ENCODE measurements around the gene SH3BP2.
A peak's percentile ranks its signal among the peaks of the same experiment; 100 is the strongest.

Gene SH3BP2

DNA sequence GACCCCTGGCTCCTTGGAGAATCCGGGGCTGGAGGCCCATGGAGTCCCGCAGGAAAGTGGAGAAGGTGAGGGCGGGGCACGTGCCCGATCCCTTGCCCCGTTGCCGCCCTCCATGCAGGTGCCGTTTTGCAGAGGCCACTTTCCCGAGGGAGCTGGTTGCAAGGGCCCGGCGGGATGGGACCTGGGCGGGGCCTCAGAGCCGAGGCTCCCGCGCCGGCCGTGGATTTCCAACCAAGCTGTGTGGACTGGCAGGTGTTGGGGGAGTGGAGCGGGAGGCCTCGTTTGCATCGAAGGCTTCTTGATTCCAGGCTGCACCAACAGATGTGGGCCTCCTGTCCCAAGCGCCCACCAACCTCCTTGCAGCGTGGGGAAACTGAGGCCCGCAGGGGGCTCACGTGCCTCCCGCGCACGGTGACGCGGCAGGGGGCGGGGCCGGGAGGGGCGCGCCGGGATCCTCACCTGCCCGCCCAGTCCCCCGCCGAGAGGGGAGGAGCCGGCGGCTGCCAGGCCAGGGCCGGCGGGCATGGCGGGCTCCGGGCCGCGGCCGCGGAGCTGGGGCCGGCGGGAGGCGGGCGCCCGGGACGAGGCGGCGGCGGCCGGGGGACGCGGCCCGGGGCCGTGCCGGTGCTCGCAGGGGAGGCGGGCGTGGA lies 24.9 kb downstream of the SH3BP2 start:
- TF ChIP-seq SPI1 (IDR thresholded peaks at IDR 0.05; ENCODE audit: low read depth, low read length) (no peak), POLR2AphosphoS5 (IDR thresholded peaks at IDR 0.05; ENCODE audit: low read depth, low read length) (no peak), TAF1 (IDR thresholded peaks at IDR 0.05; ENCODE audit: low read depth, low read length) (no peak), PAX5 (IDR thresholded peaks at IDR 0.05; ENCODE audit: insufficient read depth, low read length, severe bottlenecking) (no peak), POU2F2 (IDR thresholded peaks at IDR 0.05; ENCODE audit: low read depth, low read length) (no peak), POLR2A (IDR thresholded peaks at IDR 0.05; ENCODE audit: low read depth, low read length) (no peak)
- DNase-seq (ENCODE audit: insufficient read length, low spot score): peak; percentile 78

DNA sequence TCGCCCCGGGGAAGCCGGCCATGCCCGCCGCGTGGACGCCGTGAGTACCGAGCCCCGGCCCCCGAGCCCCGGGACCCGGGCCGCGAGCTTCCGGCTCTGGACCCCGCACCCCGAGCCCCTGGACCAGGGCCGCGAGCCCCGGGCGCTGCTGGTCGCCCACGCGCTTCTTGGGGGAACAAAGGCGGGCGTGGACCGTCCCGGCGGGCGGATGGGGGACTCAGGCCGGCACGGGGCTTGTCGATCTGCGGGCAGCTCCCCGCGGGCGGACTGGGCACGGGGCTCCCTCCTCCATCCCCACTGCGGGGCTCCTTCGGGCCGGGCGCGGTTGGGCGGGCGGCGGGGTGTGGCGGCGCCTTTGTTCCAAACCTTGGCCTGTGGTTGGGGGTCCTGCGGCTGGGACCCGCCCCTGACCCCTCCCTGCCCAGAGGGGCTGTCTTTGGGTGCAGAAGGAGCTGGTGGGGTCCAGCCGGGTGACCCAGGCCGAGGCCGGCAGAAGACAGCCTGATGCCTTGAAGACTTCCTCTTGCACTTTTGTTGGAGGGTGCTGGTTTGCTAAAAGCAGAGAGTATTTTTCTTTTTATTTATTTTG lies 25.6 kb downstream of the SH3BP2 start:
- no peak for TF ChIP-seq TAF1 (IDR thresholded peaks at IDR 0.05; ENCODE audit: low read depth, low read length)
- TF ChIP-seq SPI1 (IDR thresholded peaks at IDR 0.05; ENCODE audit: low read depth, low read length): peak; percentile 16; the same call in 1 of the 2 replicates
- DNase-seq (ENCODE audit: insufficient read length, low spot score) (no peak), FAIRE-seq (no peak)

More for the DNA sequence above, 24.9 kb downstream of the SH3BP2 start:
- peak; percentile 72 for FAIRE-seq

DNA sequence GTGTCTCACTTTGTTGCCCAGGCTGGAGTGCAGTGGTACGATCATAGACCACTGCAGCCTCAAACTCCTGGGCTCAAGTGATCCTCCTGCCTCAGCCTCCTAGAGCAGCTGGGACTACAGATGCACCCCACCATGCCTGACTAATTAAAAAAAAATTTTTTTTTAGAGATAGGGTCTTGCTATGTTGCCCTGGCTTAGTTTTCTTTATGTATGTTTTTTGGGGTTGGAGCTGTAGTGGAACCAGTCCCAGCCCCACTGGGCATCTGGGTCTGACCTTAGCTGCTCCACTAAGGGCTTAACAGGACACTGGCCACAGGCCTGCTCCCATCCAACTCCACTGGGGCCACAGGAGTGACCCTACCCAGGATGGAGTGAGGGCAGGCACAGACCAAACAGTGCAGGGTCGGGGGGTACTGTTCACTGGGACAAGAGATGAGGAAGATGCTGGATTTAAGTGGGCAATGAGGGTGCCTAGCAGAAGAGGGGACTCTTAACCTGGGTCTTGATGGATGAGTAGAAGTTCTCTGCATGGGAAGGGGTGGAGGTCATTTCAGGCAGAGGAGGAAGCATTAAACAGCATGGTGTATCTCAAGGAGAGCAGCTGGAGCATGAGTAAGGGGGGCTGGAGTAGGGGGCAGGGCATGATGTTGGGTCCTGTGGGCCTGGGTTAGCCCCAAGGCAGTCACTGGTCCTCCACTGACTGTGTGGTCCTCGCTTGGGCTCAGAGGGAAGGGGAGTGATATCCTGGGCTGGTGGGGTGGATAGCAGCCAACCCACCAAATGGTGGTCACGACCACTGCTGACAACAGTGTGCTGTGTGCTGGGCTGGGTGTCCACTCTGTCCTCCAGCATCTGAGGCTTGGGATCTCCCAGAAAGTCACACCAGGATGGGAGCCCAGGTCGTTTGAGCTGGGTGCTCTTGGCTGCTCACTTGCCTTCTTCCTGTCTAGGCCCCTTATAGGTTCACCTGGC lies 26.6 kb downstream of the SH3BP2 start:
- FAIRE-seq (peak; percentile 13), DNase-seq (ENCODE audit: insufficient read length, low spot score) (no peak)
- no peak for TF ChIP-seq POU2F2 (IDR thresholded peaks at IDR 0.05; ENCODE audit: low read depth, low read length)
- TF ChIP-seq TAF1 (IDR thresholded peaks at IDR 0.05; ENCODE audit: low read depth, low read length): no peak
- no peak for TF ChIP-seq PAX5 (IDR thresholded peaks at IDR 0.05; ENCODE audit: insufficient read depth, low read length, severe bottlenecking)
- TF ChIP-seq POLR2AphosphoS5 (IDR thresholded peaks at IDR 0.05; ENCODE audit: low read depth, low read length): no peak
- no peak for TF ChIP-seq SPI1 (IDR thresholded peaks at IDR 0.05; ENCODE audit: low read depth, low read length)
- TF ChIP-seq POLR2A (IDR thresholded peaks at IDR 0.05; ENCODE audit: low read depth, low read length): no peak

DNA sequence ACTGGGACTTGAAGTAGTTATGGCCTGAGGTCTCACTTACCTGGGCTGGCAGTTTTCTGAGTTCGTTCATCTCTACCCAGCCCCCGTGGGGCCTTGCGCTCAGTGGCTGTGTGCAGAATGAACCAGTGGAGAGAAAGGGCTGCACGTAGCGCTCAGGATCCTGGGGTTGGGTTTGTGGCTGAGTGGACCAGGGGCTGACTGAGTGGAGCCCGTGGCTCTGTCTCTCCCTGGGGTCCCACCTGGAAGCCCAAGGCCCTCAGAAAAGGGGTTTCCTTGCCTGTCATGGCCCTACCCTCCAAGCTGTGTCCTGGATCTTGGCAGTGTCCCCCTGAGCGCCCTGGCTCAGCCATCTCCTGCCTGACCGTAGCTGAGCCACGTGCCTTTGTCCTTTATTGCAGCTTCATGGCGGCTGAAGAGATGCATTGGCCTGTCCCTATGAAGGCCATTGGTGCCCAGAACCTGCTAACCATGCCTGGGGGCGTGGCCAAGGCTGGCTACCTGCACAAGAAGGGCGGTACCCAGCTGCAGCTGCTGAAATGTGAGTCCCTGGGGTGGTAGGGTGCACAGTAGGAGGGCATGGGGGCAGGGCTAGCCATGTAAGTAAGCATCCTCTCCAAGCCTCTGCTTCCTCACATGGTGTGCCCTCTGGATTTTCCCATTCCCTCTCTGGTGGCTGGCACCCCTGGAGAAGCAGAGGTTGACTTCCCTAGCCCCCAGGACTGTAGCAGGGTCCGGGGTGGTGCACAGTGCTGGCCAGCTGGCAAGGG lies 27.5 kb downstream of the SH3BP2 start:
- TF ChIP-seq POLR2AphosphoS5 (IDR thresholded peaks at IDR 0.05; ENCODE audit: low read depth, low read length): no peak
- TF ChIP-seq TAF1 (IDR thresholded peaks at IDR 0.05; ENCODE audit: low read depth, low read length): no peak
- no peak for TF ChIP-seq POU2F2 (IDR thresholded peaks at IDR 0.05; ENCODE audit: low read depth, low read length)
- no peak for TF ChIP-seq POLR2A (IDR thresholded peaks at IDR 0.05; ENCODE audit: low read depth, low read length)
- no peak for TF ChIP-seq SPI1 (IDR thresholded peaks at IDR 0.05; ENCODE audit: low read depth, low read length)
- no peak for TF ChIP-seq PAX5 (IDR thresholded peaks at IDR 0.05; ENCODE audit: insufficient read depth, low read length, severe bottlenecking)
- FAIRE-seq: no peak
- no peak for DNase-seq (ENCODE audit: insufficient read length, low spot score)

DNA sequence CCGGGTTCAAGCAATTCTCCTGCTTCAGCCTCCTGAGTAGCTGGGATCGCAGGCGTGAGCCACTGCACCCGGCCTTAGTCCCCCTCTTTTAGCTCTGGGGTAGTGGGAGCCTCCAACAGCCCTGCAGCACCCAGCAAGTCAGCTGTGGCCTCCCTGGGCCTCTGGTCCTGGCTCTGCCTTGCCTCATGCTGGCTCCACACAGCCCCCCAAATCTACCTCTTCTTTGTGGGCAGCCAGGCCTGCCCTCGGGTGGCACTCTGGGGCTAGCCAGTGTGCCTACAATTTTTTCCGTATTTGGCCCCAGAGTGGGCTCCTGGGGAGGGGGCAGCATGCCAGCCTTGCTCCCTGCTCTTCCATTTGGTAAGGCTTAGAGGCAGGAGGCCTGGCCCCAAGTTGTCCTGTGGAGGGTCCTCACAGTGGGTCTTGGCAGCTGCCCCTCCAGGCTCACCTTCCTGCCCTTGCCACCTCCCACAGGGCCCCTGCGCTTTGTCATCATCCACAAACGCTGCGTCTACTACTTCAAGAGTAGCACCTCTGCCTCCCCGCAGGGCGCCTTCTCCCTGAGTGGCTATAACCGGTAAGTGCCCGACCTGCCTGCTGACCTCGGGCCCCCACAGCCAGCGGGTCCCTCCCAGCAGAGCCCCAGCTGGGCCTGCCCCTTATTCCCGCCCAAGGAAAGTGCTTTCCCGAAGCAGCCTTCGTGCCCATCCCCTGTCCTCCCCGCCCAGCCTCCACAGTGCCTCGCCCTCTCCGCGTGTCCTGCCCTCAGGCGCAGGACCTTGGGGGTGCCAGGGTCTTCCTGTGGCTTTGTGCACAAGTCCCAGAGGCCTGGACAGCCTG lies 29.8 kb downstream of the SH3BP2 start:
- no peak for FAIRE-seq
- TF ChIP-seq POLR2AphosphoS5 (IDR thresholded peaks at IDR 0.05; ENCODE audit: low read depth, low read length) (no peak), SPI1 (IDR thresholded peaks at IDR 0.05; ENCODE audit: low read depth, low read length) (no peak), POU2F2 (IDR thresholded peaks at IDR 0.05; ENCODE audit: low read depth, low read length) (no peak), PAX5 (IDR thresholded peaks at IDR 0.05; ENCODE audit: insufficient read depth, low read length, severe bottlenecking) (no peak), POLR2A (IDR thresholded peaks at IDR 0.05; ENCODE audit: low read depth, low read length) (no peak), TAF1 (IDR thresholded peaks at IDR 0.05; ENCODE audit: low read depth, low read length) (no peak)
- no peak for DNase-seq (ENCODE audit: insufficient read length, low spot score)

DNA sequence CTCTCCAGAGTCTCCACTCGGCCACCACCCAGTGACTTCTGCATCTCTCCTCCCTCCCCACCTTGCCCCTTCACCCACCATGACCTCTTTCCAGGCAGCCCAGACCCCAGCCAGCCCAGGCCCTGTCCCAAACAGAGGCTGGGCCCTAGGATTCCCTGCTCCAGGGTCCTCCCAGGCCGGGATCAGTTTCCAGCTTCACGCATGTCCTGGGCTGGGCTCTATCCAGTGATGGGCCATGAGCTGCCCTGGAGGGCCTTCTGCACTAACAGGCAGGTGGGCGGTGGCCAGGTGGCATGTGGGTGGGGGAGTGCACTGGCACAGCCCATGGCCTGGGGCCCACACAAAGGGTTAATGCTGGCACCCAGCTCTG lies 30.4 kb downstream of the SH3BP2 start:
- no peak for TF ChIP-seq PAX5 (IDR thresholded peaks at IDR 0.05; ENCODE audit: insufficient read depth, low read length, severe bottlenecking)
- no peak for TF ChIP-seq POLR2AphosphoS5 (IDR thresholded peaks at IDR 0.05; ENCODE audit: low read depth, low read length)
- TF ChIP-seq POLR2A (IDR thresholded peaks at IDR 0.05; ENCODE audit: low read depth, low read length): no peak
- no peak for TF ChIP-seq TAF1 (IDR thresholded peaks at IDR 0.05; ENCODE audit: low read depth, low read length)
- TF ChIP-seq POU2F2 (IDR thresholded peaks at IDR 0.05; ENCODE audit: low read depth, low read length): no peak
- TF ChIP-seq SPI1 (IDR thresholded peaks at IDR 0.05; ENCODE audit: low read depth, low read length): no peak

DNA sequence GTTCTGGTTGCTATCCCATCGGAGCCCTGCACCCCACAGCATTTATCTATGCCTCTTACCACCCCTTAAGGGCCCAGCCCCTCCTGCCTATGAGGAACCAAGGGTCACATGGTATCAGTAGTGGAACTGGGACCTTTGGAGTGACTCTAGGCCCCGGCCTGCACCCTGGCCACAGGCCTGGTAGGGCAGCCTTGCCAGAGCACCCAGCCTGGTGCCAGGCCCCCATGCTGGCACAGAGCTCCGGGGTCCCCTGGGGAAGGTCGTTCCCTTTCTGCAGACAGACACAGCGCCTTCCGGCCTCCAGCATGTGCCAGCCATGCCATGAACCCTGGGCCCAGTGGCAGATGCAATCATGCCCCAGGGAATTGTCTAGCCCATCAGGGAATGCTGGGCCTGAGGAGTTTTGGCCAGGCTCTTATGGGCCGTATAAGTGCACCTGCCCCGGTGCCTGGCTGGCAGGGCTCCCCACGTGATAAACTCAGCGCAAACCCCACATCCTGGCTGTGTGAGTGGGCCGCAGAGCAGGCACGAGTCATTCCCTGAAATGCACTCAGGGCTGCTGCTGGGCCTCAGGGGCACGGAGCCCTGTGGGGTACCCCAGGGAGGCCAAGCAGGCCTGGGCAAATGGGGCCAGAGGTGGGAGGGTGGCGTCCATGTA lies 30.9 kb downstream of the SH3BP2 start:
- TF ChIP-seq SPI1 (IDR thresholded peaks at IDR 0.05; ENCODE audit: low read depth, low read length) (no peak), POLR2AphosphoS5 (IDR thresholded peaks at IDR 0.05; ENCODE audit: low read depth, low read length) (no peak), PAX5 (IDR thresholded peaks at IDR 0.05; ENCODE audit: insufficient read depth, low read length, severe bottlenecking) (no peak), POU2F2 (IDR thresholded peaks at IDR 0.05; ENCODE audit: low read depth, low read length) (no peak)
- FAIRE-seq (no peak), DNase-seq (ENCODE audit: insufficient read length, low spot score) (no peak)

More for the DNA sequence above, 30.4 kb downstream of the SH3BP2 start:
- FAIRE-seq (no peak), DNase-seq (ENCODE audit: insufficient read length, low spot score) (no peak)

DNA sequence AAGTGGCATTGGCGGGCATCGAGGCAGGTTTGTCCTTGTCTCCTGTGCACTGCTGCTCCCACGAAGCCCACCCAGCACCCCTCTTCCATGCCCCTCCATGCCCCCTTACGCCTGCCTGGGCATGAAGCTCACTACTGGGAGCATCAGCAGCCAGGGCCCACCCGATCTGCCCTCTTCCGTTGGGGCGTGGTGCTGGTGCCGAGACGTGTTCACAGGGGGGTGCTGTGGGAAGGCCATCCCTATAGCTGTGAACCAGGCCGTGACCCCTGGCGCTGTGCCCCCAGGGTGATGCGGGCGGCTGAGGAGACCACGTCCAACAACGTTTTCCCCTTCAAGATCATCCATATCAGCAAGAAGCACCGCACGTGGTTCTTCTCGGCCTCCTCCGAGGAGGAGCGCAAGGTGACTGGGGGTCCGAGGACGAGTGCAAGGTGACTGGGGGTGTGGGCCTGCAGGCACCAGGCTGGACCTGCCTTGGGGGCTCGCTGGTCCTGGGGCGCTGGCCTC lies 31.5 kb downstream of the SH3BP2 start:
- no peak for DNase-seq (ENCODE audit: insufficient read length, low spot score)
- FAIRE-seq: no peak
- TF ChIP-seq SPI1 (IDR thresholded peaks at IDR 0.05; ENCODE audit: low read depth, low read length): no peak
- TF ChIP-seq PAX5 (IDR thresholded peaks at IDR 0.05; ENCODE audit: insufficient read depth, low read length, severe bottlenecking): no peak
